Measurements from ENCODE around the gene ALOX5.

The ALOX5 gene

GRCh38 chr10:45416603-45417002 is 42.6 kb downstream of the ALOX5 start:
- H3K4me1 ChIP-seq (ENCODE audit: control insufficient read depth, insufficient read depth, low read length), result peaks cover 9% of the 10 kb centered on the region
- no peaks in the 10 kb centered on the region for H3K36me3 ChIP-seq (ENCODE audit: control insufficient read depth, insufficient read depth, low read length)
- no peak overlapping the region for H3K4me3 ChIP-seq (ENCODE audit: insufficient read depth, low read depth, low read length)
- H3K27me3 ChIP-seq (ENCODE audit: control insufficient read depth, insufficient read depth, low read length, poor library complexity, severe bottlenecking), result peaks cover 9% of the 10 kb centered on the region
- H3K9me3 ChIP-seq (ENCODE audit: control insufficient read depth, low read length), result no peaks in the 10 kb centered on the region
- 94 to 96% methylated on average over 2 of the region's 2 CpGs for WGBS, 2 experiments
- H3K27ac ChIP-seq (ENCODE audit: insufficient read depth, low read depth, low read length, poor library complexity, severe bottlenecking), result no peak overlapping the region

- WGBS, 2 experiments, result 90 to 91% methylated on average over 6 of the region's 6 CpGs
- no peak overlapping the region for H3K27ac ChIP-seq (ENCODE audit: insufficient read depth, low read depth, low read length, poor library complexity, severe bottlenecking)
- no peaks in the 10 kb centered on the region for H3K36me3 ChIP-seq (ENCODE audit: control insufficient read depth, insufficient read depth, low read length)
- H3K4me1 ChIP-seq (ENCODE audit: control insufficient read depth, insufficient read depth, low read length), result peaks cover 9% of the 10 kb centered on the region
- H3K4me3 ChIP-seq (ENCODE audit: insufficient read depth, low read depth, low read length), result no peak overlapping the region
- H3K27me3 ChIP-seq (ENCODE audit: control insufficient read depth, insufficient read depth, low read length, poor library complexity, severe bottlenecking), result peaks cover 9% of the 10 kb centered on the region
- no peaks in the 10 kb centered on the region for H3K9me3 ChIP-seq (ENCODE audit: control insufficient read depth, low read length)
Measured at GRCh38 chr10:45417746-45418145, 43.7 kb downstream of the ALOX5 start.

- H3K27ac ChIP-seq (ENCODE audit: insufficient read depth, low read depth, low read length, poor library complexity, severe bottlenecking), result no peak overlapping the region
- peaks cover 9% of the 10 kb centered on the region for H3K27me3 ChIP-seq (ENCODE audit: control insufficient read depth, insufficient read depth, low read length, poor library complexity, severe bottlenecking)
- no peaks in the 10 kb centered on the region for H3K9me3 ChIP-seq (ENCODE audit: control insufficient read depth, low read length)
- H3K4me1 ChIP-seq (ENCODE audit: control insufficient read depth, insufficient read depth, low read length), result peaks cover 9% of the 10 kb centered on the region
- H3K4me3 ChIP-seq (ENCODE audit: insufficient read depth, low read depth, low read length), result peak overlapping the region; percentile 49
- 79 to 80% methylated on average over 15 of the region's 15 CpGs for WGBS, 2 experiments
- H3K36me3 ChIP-seq (ENCODE audit: control insufficient read depth, insufficient read depth, low read length), result no peaks in the 10 kb centered on the region
Measured at GRCh38 chr10:45418417-45418848, 44.4 kb downstream of the ALOX5 start.

GRCh38 chr10:45418849-45419675 is 45.0 kb downstream of the ALOX5 start:
- Histone ChIP-seq H3K9me3 (ENCODE audit: control insufficient read depth, low read length) (no peaks in the 10 kb centered on the region), H3K27me3 (ENCODE audit: control insufficient read depth, insufficient read depth, low read length, poor library complexity, severe bottlenecking) (peaks cover 9% of the 10 kb centered on the region), H3K27ac (ENCODE audit: insufficient read depth, low read depth, low read length, poor library complexity, severe bottlenecking) (peak overlapping the region; percentile 50), H3K36me3 (ENCODE audit: control insufficient read depth, insufficient read depth, low read length) (no peaks in the 10 kb centered on the region), H3K4me1 (ENCODE audit: control insufficient read depth, insufficient read depth, low read length) (peaks cover 9% of the 10 kb centered on the region), H3K4me3 (ENCODE audit: insufficient read depth, low read depth, low read length) (peak overlapping the region; percentile 49)
- 2% methylated on average over 60 of the region's 60 CpGs for whole genome bisulfite sequencing, 2 experiments

- Histone ChIP-seq H3K27ac (ENCODE audit: insufficient read depth, low read depth, low read length, poor library complexity, severe bottlenecking) (peak overlapping the region; percentile 50), H3K9me3 (ENCODE audit: control insufficient read depth, low read length) (no peaks in the 10 kb centered on the region), H3K36me3 (ENCODE audit: control insufficient read depth, insufficient read depth, low read length) (no peaks in the 10 kb centered on the region), H3K4me3 (ENCODE audit: insufficient read depth, low read depth, low read length) (peak overlapping the region; percentile 49), H3K27me3 (ENCODE audit: control insufficient read depth, insufficient read depth, low read length, poor library complexity, severe bottlenecking) (peaks cover 9% of the 10 kb centered on the region), H3K4me1 (ENCODE audit: control insufficient read depth, insufficient read depth, low read length) (peaks cover 9% of the 10 kb centered on the region)
- WGBS, 2 experiments, result 17 to 23% methylated on average over 12 of the region's 12 CpGs
Measured at GRCh38 chr10:45419676-45420025, 45.6 kb downstream of the ALOX5 start.

- Histone ChIP-seq H3K4me3 (ENCODE audit: insufficient read depth, low read depth, low read length) (no peak overlapping the region), H3K27me3 (ENCODE audit: control insufficient read depth, insufficient read depth, low read length, poor library complexity, severe bottlenecking) (peaks cover 9% of the 10 kb centered on the region), H3K9me3 (ENCODE audit: control insufficient read depth, low read length) (no peaks in the 10 kb centered on the region), H3K36me3 (ENCODE audit: control insufficient read depth, insufficient read depth, low read length) (no peaks in the 10 kb centered on the region), H3K27ac (ENCODE audit: insufficient read depth, low read depth, low read length, poor library complexity, severe bottlenecking) (no peak overlapping the region), H3K4me1 (ENCODE audit: control insufficient read depth, insufficient read depth, low read length) (peaks cover 9% of the 10 kb centered on the region)
- 88 to 90% methylated on average over 15 to 16 of the region's 16 CpGs for WGBS, 2 experiments
Measured at GRCh38 chr10:45420453-45421192, 46.6 kb downstream of the ALOX5 start.

- no peaks in the 10 kb centered on the region for H3K36me3 ChIP-seq (ENCODE audit: control insufficient read depth, insufficient read depth, low read length)
- no peak overlapping the region for H3K27ac ChIP-seq (ENCODE audit: insufficient read depth, low read depth, low read length, poor library complexity, severe bottlenecking)
- WGBS, 2 experiments, result 81 to 87% methylated on average over 7 of the region's 7 CpGs
- no peaks in the 10 kb centered on the region for H3K9me3 ChIP-seq (ENCODE audit: control insufficient read depth, low read length)
- H3K4me1 ChIP-seq (ENCODE audit: control insufficient read depth, insufficient read depth, low read length), result peaks cover 9% of the 10 kb centered on the region
- no peak overlapping the region for H3K4me3 ChIP-seq (ENCODE audit: insufficient read depth, low read depth, low read length)
- H3K27me3 ChIP-seq (ENCODE audit: control insufficient read depth, insufficient read depth, low read length, poor library complexity, severe bottlenecking), result peaks cover 9% of the 10 kb centered on the region
Measured at GRCh38 chr10:45421221-45422097, 47.4 kb downstream of the ALOX5 start.

GRCh38 chr10:45422207-45422865 is 48.3 kb downstream of the ALOX5 start:
- H3K27me3 ChIP-seq (ENCODE audit: control insufficient read depth, insufficient read depth, low read length, poor library complexity, severe bottlenecking), result peaks cover 9% of the 10 kb centered on the region
- WGBS, 2 experiments, result 82 to 87% methylated on average over 6 of the region's 6 CpGs
- no peaks in the 10 kb centered on the region for H3K9me3 ChIP-seq (ENCODE audit: control insufficient read depth, low read length)
- H3K36me3 ChIP-seq (ENCODE audit: control insufficient read depth, insufficient read depth, low read length), result no peaks in the 10 kb centered on the region
- peaks cover 9% of the 10 kb centered on the region for H3K4me1 ChIP-seq (ENCODE audit: control insufficient read depth, insufficient read depth, low read length)
- no peak overlapping the region for H3K27ac ChIP-seq (ENCODE audit: insufficient read depth, low read depth, low read length, poor library complexity, severe bottlenecking)
- H3K4me3 ChIP-seq (ENCODE audit: insufficient read depth, low read depth, low read length), result no peak overlapping the region

- H3K36me3 ChIP-seq (ENCODE audit: control insufficient read depth, insufficient read depth, low read length), result no peaks in the 10 kb centered on the region
- peaks cover 8% of the 10 kb centered on the region for H3K4me1 ChIP-seq (ENCODE audit: control insufficient read depth, insufficient read depth, low read length)
- 89 to 90% methylated on average over 9 of the region's 9 CpGs for WGBS, 2 experiments
- H3K9me3 ChIP-seq (ENCODE audit: control insufficient read depth, low read length), result no peaks in the 10 kb centered on the region
- H3K27ac ChIP-seq (ENCODE audit: insufficient read depth, low read depth, low read length, poor library complexity, severe bottlenecking), result no peak overlapping the region
- peaks cover 7% of the 10 kb centered on the region for H3K27me3 ChIP-seq (ENCODE audit: control insufficient read depth, insufficient read depth, low read length, poor library complexity, severe bottlenecking)
- no peak overlapping the region for H3K4me3 ChIP-seq (ENCODE audit: insufficient read depth, low read depth, low read length)
Measured at GRCh38 chr10:45422866-45423659, 49.0 kb downstream of the ALOX5 start.

Data from ectodermal cell (in vitro differentiated cells).